Vagina (tissue), 2 donors: Measurements from ENCODE around the gene PRDM16. TPM values are rescaled to one million over a fixed set of nuclear protein-coding genes. Genes with fewer than 3 reads are reported as not detected.

ENCODE experiments used
- DNase-seq, 2 donors: peaks; one replicate each; pipeline ENCODE4 v3.0.0-alpha.2; 2017; ENCODE audit errors: extremely low spot score in 2 of 2
- H3K27ac ChIP-seq: fragments of 200-600 bp; sonication (generic); one replicate; pipeline ENCODE4 v1.5.1; 2019
- H3K27me3 ChIP-seq: fragments of 200-600 bp; sonication (generic); one replicate; pipeline ENCODE4 v1.5.1; 2019
- H3K36me3 ChIP-seq, 2 donors: fragments of 200-600 bp; sonication (generic); one replicate each; pipeline ENCODE4 v1.5.1; 2017 to 2019
- H3K4me1 ChIP-seq: fragments of 200-600 bp; sonication (generic); one replicate; pipeline ENCODE4 v1.5.1; 2019
- H3K4me3 ChIP-seq, 2 donors: fragments of 200-600 bp; sonication (generic); 1 replicate in 1 of 2; 2 replicates in 1 of 2; pipeline ENCODE4 v1.5.1; 2016 to 2019
- H3K9me3 ChIP-seq: fragments of 200-600 bp; sonication (generic); one replicate; pipeline ENCODE4 v1.5.1; 2019
- POLR2A ChIP-seq, 2 donors: fragments of 450-650 bp; IDR thresholded peaks; one replicate each; pipeline ENCODE4 v1.6.1; 2017; ENCODE audit warnings: antibody characterized with exemption in 2 of 2, mild to moderate bottlenecking in 2 of 2, moderate library complexity in 2 of 2
- POLR2AphosphoS5 ChIP-seq, 2 donors: sonication (generic); formaldehyde crosslinking; IDR thresholded peaks; one replicate each; pipeline ENCODE4 v1.9.0; 2017; ENCODE audit warnings: antibody characterized with exemption in 2 of 2, mild to moderate bottlenecking in 2 of 2, low read depth in 1 of 2; ENCODE audit not compliant: insufficient read depth in 1 of 2
- intact Hi-C: fragments of 100-400 bp; cut with DNase I; formaldehyde crosslinking; loops from one replicate; pipeline ENCODE4 v1.15.1; 2023
- total RNA-seq: library from RNA; depleted of rRNA; stranded (reverse); fragments of >200 nt; gene quantifications from one replicate; pipeline ENCODE4 v1.2.3, GENCODE V29; 2016
- TF ChIP-seq, protein P1 (sequence below), 3 experiments: fragments of 450-650 bp in 2 of 3; fragments of 200-600 bp in 1 of 3; sonication (generic) in 1 of 3; IDR thresholded peaks; one replicate each; pipeline ENCODE4 v1.5.1; 2017 to 2019; ENCODE audit warnings: antibody characterized with exemption in 3 of 3, mild to moderate bottlenecking in 2 of 3, moderate library complexity in 2 of 3

The PRDM16 gene
- total RNA-seq, 1 donor from 2014 or later, result 3.9 TPM

DNA sequence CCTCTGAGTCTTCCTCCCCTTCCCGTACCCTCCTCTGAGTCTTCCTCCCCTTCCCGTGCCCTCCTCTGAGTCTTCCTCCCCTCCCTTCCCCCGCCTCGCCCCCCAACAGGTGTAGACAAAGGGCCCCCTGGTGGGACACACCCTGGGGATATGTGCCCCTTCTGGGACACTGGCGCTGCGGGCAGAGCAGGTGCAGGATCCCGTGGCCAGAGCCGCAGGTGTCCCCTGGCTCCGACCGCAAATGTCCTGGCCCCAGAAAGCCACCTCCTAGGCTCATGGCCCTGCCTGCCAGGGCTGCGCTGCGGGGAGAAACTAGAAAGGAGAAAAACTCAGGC lies 334.0 kb downstream of the PRDM16 start:
- TF ChIP-seq, protein P1, sequence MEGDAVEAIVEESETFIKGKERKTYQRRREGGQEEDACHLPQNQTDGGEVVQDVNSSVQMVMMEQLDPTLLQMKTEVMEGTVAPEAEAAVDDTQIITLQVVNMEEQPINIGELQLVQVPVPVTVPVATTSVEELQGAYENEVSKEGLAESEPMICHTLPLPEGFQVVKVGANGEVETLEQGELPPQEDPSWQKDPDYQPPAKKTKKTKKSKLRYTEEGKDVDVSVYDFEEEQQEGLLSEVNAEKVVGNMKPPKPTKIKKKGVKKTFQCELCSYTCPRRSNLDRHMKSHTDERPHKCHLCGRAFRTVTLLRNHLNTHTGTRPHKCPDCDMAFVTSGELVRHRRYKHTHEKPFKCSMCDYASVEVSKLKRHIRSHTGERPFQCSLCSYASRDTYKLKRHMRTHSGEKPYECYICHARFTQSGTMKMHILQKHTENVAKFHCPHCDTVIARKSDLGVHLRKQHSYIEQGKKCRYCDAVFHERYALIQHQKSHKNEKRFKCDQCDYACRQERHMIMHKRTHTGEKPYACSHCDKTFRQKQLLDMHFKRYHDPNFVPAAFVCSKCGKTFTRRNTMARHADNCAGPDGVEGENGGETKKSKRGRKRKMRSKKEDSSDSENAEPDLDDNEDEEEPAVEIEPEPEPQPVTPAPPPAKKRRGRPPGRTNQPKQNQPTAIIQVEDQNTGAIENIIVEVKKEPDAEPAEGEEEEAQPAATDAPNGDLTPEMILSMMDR (IDR thresholded peaks at IDR 0.05), result no peak
- TF ChIP-seq POLR2AphosphoS5 (IDR thresholded peaks at IDR 0.05; ENCODE audit: insufficient read depth in 1 of 2, low read depth in 1 of 2), result no peak
- TF ChIP-seq POLR2A (IDR thresholded peaks at IDR 0.05), result no peak
- Histone ChIP-seq H3K36me3 (no peaks in the 10 kb centered on the region), H3K4me1 (peaks cover 12% of the 10 kb centered on the region), H3K9me3 (no peaks in the 10 kb centered on the region), H3K27ac (no peak overlapping the region), H3K27me3 (no peaks in the 10 kb centered on the region), H3K4me3 (no peak overlapping the region)
- intact Hi-C loops, result loop anchor here (5.0 kb wide), 1 partner anchor 51 kb away; no protein-coding TSS in a partner anchor
- DNase-seq, result no peak

DNA sequence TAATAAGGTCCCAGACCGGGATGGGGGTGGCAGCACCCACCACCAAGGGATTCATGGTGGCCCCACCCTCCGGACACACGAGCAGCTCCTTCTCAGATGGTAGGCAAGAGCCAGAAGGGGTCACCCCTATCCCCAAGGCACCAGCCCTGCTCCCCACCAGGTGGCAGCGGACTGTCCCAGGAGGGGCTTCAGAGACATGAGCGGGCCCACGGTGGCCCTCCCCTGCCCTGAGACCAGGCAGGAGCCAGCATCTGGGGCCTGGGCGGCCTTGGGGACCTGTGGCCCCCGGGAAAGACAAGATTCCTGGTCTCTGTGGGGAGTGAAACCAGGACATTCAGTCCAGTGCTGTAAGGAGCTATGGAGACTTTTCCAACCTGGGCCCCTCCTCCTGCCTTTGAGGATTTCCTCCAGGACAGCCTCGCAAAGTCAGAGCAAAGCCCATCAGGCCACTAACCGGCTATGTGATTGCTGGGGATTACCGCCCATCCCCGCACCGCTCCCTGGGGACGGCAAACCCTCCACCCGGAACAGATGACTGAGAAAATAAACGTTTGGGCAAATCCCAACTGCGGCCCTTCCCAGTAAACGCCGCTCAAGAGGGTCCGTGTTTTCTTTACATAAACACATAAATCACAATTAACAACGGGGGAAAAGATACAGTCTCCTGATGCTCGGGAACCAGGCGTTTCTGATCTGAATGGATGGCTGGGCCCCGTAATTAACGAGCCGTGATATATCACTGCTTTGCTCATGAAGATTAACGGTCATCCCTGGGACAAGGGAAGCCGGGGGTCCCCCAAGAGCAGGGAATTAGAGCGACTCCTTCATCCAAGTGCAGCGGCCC lies 334.6 kb downstream of the PRDM16 start:
- intact Hi-C loops, result loop anchor here (5.0 kb wide), 1 partner anchor 51 kb away; no protein-coding TSS in a partner anchor
- no peaks in the 10 kb centered on the region for H3K36me3 ChIP-seq
- no peaks in the 10 kb centered on the region for H3K27me3 ChIP-seq
- peaks cover 12% of the 10 kb centered on the region for H3K4me1 ChIP-seq
- no peaks in the 10 kb centered on the region for H3K9me3 ChIP-seq
- H3K27ac ChIP-seq, result no peak overlapping the region
- H3K4me3 ChIP-seq, result no peak overlapping the region
- TF ChIP-seq, protein P1 (IDR thresholded peaks at IDR 0.05), result no peak
- TF ChIP-seq POLR2A (IDR thresholded peaks at IDR 0.05), result no peak
- no peak for TF ChIP-seq POLR2AphosphoS5 (IDR thresholded peaks at IDR 0.05; ENCODE audit: insufficient read depth in 1 of 2, low read depth in 1 of 2)
- DNase-seq, result no peak

DNA sequence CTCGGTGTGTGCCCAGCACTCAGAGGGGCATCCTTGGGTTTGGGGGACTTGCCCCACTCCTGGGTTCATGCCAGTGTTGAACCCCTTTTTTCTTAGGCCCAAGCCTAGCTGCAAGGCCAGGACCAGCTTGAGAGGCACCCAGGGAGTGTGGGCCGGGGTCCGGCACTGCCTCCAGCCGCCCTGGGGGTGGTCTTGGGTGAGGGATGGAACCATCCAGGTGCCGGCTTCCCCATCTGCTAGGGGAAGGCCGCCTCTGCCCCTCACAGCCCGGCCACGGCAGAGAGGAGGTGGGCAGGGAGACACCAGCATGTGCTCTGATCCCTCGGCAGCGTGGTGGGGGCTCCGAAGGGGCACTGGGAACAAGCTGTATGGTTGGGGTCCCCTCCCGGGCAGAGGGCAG lies 335.3 kb downstream of the PRDM16 start:
- no peak overlapping the region for H3K4me3 ChIP-seq
- H3K9me3 ChIP-seq, result no peaks in the 10 kb centered on the region
- no peaks in the 10 kb centered on the region for H3K27me3 ChIP-seq
- H3K4me1 ChIP-seq, result peaks cover 12% of the 10 kb centered on the region
- TF ChIP-seq, protein P1 (IDR thresholded peaks at IDR 0.05), result no peak
- TF ChIP-seq POLR2A (IDR thresholded peaks at IDR 0.05) (no peak), POLR2AphosphoS5 (IDR thresholded peaks at IDR 0.05; ENCODE audit: insufficient read depth in 1 of 2, low read depth in 1 of 2) (no peak)
- no peak overlapping the region for H3K27ac ChIP-seq
- intact Hi-C loops, result loop anchor here (5.0 kb wide), 1 partner anchor 52 kb away; no protein-coding TSS in a partner anchor
- H3K36me3 ChIP-seq, result no peaks in the 10 kb centered on the region
- no peak for DNase-seq

DNA sequence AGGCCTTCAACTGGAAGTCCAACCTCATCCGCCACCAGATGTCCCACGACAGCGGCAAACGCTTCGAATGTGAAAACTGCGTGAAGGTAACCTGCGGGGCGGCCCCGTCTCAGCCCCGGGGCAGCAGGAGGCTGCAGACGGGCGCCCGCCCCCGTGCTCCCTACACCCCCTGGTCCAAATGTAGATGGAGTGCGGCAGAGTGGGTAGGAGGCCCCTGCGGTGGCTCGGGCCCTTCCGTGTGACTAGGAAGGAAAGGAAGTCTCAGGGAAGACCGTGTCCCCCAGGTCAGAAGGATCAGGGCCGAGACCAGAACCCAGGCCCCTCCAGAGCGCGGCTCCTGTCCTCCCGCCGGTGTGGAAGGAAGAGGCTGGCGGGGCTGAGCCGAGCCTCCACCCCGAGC lies 335.8 kb downstream of the PRDM16 start:
- DNase-seq, result no peak
- no peak for TF ChIP-seq POLR2AphosphoS5 (IDR thresholded peaks at IDR 0.05; ENCODE audit: insufficient read depth in 1 of 2, low read depth in 1 of 2)
- TF ChIP-seq, protein P1 (IDR thresholded peaks at IDR 0.05), result no peak
- no peak for TF ChIP-seq POLR2A (IDR thresholded peaks at IDR 0.05)
- Histone ChIP-seq H3K27ac (no peak overlapping the region), H3K4me3 (no peak overlapping the region), H3K4me1 (peaks cover 12% of the 10 kb centered on the region), H3K9me3 (no peaks in the 10 kb centered on the region), H3K27me3 (no peaks in the 10 kb centered on the region), H3K36me3 (no peaks in the 10 kb centered on the region)
- intact Hi-C loops, result loop anchor here (5.0 kb wide), 1 partner anchor 52 kb away; no protein-coding TSS in a partner anchor

DNA sequence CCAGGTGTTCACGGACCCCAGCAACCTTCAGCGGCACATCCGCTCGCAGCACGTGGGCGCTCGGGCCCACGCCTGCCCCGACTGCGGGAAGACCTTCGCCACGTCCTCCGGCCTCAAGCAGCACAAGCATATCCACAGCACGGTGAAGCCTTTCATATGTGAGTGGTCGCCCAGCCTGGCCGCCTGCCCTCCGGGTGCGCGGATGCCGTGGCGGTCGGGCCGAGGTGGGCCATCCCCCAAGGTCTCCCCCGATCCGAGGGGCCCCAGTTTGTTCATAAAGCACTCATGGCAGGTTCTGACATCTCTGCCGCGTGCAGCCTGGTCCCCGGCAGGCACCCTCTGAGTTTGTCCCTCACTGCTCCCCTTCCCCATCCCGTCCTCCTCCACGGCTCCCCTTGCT lies 336.5 kb downstream of the PRDM16 start:
- intact Hi-C loops, result no loop called here
- Histone ChIP-seq H3K9me3 (no peaks in the 10 kb centered on the region), H3K27me3 (no peaks in the 10 kb centered on the region), H3K4me1 (peaks cover 12% of the 10 kb centered on the region), H3K36me3 (no peaks in the 10 kb centered on the region), H3K27ac (no peak overlapping the region), H3K4me3 (no peak overlapping the region)
- no peak for DNase-seq
- TF ChIP-seq POLR2A (IDR thresholded peaks at IDR 0.05), result no peak
